B cell (primary cell): Measurements from ENCODE around the gene DPYD. TPM values are rescaled to one million over a fixed set of nuclear protein-coding genes. Genes with fewer than 3 reads are reported as not detected.

Experiments
- ATAC-seq: fragments of 200-7000 bp; cut with Tn5 transposase; one replicate; pipeline ENCODE4 v1.10.0; 2021; ENCODE audit warnings: low read depth, mild to moderate bottlenecking, moderate number of reproducible peaks, moderate library complexity
- CTCF ChIA-PET: fragments of 350-600 bp; sonication (Branson Sonifier 250); formaldehyde crosslinking; loops from one replicate; lab custom pipeline; 2021; ENCODE audit warnings: antibody characterized with exemption, inconsistent platforms; lab: Charles Lee
- POLR2A ChIA-PET: fragments of 350-600 bp; sonication (Branson Sonifier 250); formaldehyde crosslinking; loops from one replicate; lab custom pipeline; 2021; ENCODE audit warnings: antibody characterized with exemption; lab: Charles Lee
- DNase-seq: peaks from one replicate; pipeline ENCODE4 v3.0.0; 2013
- H2AFZ ChIP-seq: 2 replicates; pipeline ENCODE4 v1.6.1; 2012; ENCODE audit warnings: mild to moderate bottlenecking, low read depth, low read length; ENCODE audit not compliant: insufficient read depth, poor library complexity, severe bottlenecking
- H3K27ac ChIP-seq, 2 donors: 1 replicate in 1 of 2; 2 replicates in 1 of 2; pipeline ENCODE4 v1.5.1; 2012 to 2013; ENCODE audit warnings: low read length in 2 of 2, mild to moderate bottlenecking in 2 of 2, moderate library complexity in 1 of 2
- H3K27me3 ChIP-seq, 4 experiments: fragments of 200-600 bp in 1 of 4; sonication (generic) in 1 of 4; replicated peaks in 1 of 4; 1 replicate in 2 of 4; 2 replicates in 2 of 4; pipeline versions ENCODE4 v1.6.1 to v1.7.0; 2013 to 2016; ENCODE audit warnings: low read length in 3 of 4, mild to moderate bottlenecking in 2 of 4, mixed read lengths in 1 of 4, moderate library complexity in 1 of 4; ENCODE audit not compliant: insufficient read depth in 4 of 4, control insufficient read depth in 3 of 4; ENCODE audit errors: control extremely low read depth in 1 of 4
- H3K36me3 ChIP-seq, 2 experiments: replicated peaks in 1 of 2; 1 replicate in 1 of 2; 2 replicates in 1 of 2; pipeline versions ENCODE4 v1.6.1 to v1.7.1; 2013; ENCODE audit warnings: low read length in 1 of 2; ENCODE audit not compliant: insufficient read depth in 2 of 2, control insufficient read depth in 1 of 2; ENCODE audit errors: control extremely low read depth in 1 of 2, extremely low read depth in 1 of 2
- H3K4me1 ChIP-seq, 2 donors: fragments of 200-600 bp in 1 of 2; sonication (generic) in 1 of 2; 1 replicate in 1 of 2; 2 replicates in 1 of 2; pipeline versions ENCODE4 v1.5.1 to v1.6.1; 2013 to 2017; ENCODE audit warnings: low read length in 2 of 2; ENCODE audit not compliant: control insufficient read depth in 2 of 2, insufficient read depth in 2 of 2
- H3K4me2 ChIP-seq: replicated peaks from 2 replicates; pipeline ENCODE3; 2012; ENCODE audit warnings: mild to moderate bottlenecking, low read depth, low read length; ENCODE audit not compliant: poor library complexity, severe bottlenecking
- H3K4me3 ChIP-seq, 5 experiments: fragments of 200-600 bp in 1 of 5; sonication (generic) in 1 of 5; 1 replicate in 3 of 5; 2 replicates in 2 of 5; pipeline versions ENCODE4 v1.5.1 to v1.7.0; 2011 to 2016; ENCODE audit warnings: low read length in 4 of 5, mild to moderate bottlenecking in 4 of 5, low read depth in 2 of 5, control low read depth in 1 of 5, moderate library complexity in 1 of 5; ENCODE audit not compliant: insufficient read depth in 1 of 5; ENCODE audit errors: control extremely low read depth in 1 of 5, extremely low read depth in 1 of 5
- H3K79me2 ChIP-seq: fragments of 200-600 bp; sonication (generic); one replicate; pipeline ENCODE4 v1.6.0; 2016; ENCODE audit warnings: low read length; ENCODE audit not compliant: control insufficient read depth, insufficient read depth
- H3K9ac ChIP-seq: fragments of 200-600 bp; sonication (generic); 2 replicates; pipeline ENCODE4 v1.6.1; 2017; ENCODE audit warnings: mild to moderate bottlenecking, low read length, moderate library complexity
- H3K9me3 ChIP-seq, 3 donors: one replicate each; pipeline versions ENCODE4 v1.6.1 to v1.7.1; 2013; ENCODE audit warnings: low read length in 2 of 3; ENCODE audit not compliant: control insufficient read depth in 2 of 3, insufficient read depth in 1 of 3; ENCODE audit errors: control extremely low read depth in 1 of 3
- H4K20me1 ChIP-seq: 2 replicates; pipeline ENCODE4 v1.6.0; 2012; ENCODE audit warnings: mild to moderate bottlenecking, low read length; ENCODE audit not compliant: insufficient read depth, control insufficient read depth, poor library complexity, severe bottlenecking
- H3K27ac Mint-ChIP-seq: one replicate; pipeline ENCODE4 v1.8.0; 2021; ENCODE audit warnings: mixed read lengths
- H3K27me3 Mint-ChIP-seq: one replicate; pipeline ENCODE4 v1.8.0; 2021; ENCODE audit warnings: mixed read lengths
- H3K4me1 Mint-ChIP-seq: one replicate; pipeline ENCODE4 v1.8.0; 2021; ENCODE audit warnings: mixed read lengths
- H3K4me3 Mint-ChIP-seq: one replicate; pipeline ENCODE4 v1.8.0; 2021; ENCODE audit warnings: mixed read lengths
- H3K9me3 Mint-ChIP-seq: one replicate; pipeline ENCODE4 v1.8.0; 2022; ENCODE audit warnings: mixed read lengths; ENCODE audit not compliant: insufficient read depth
- EZH2 ChIP-seq: IDR thresholded peaks from 2 replicates; pipeline ENCODE4 v1.6.1; 2012; ENCODE audit warnings: borderline replicate concordance, low read depth, mild to moderate bottlenecking, moderate library complexity, low read length; ENCODE audit not compliant: insufficient read depth, poor library complexity, severe bottlenecking
- WGBS: methylation state at CpG from one replicate; pipeline ENCODE4 v1.1.5; 2013; ENCODE audit warnings: missing lambda C conversion rate; ENCODE audit not compliant: insufficient coverage; 5-methylcytosine and 5-hydroxymethylcytosine counted together
- intact Hi-C: fragments of 100-400 bp; cut with micrococcal nuclease; formaldehyde crosslinking; loops from one replicate; pipeline ENCODE4 v1.10.0; 2022
- polyA plus RNA-seq: library from polyadenylated mRNA; depleted of rRNA; stranded (reverse); fragments of >200 nt; gene quantifications from 2 replicates; pipeline ENCODE4 v1.2.3, GENCODE V29; 2012
- total RNA-seq, 2 donors: library from RNA; stranded (reverse); fragments of 120-200 nt in 1 of 2; gene quantifications; 1 replicate in 1 of 2; 2 replicates in 1 of 2; pipeline versions ENCODE4 v1.2.3 to v1.2.4, GENCODE V29; 2013 to 2022
- TF ChIP-seq, protein P1 (sequence below): fragments of 200-600 bp; IDR thresholded peaks from one replicate; pipeline ENCODE4 v1.8.0; 2022; ENCODE audit warnings: antibody characterized with exemption, mild to moderate bottlenecking

DPYD gene
- total and polyA plus RNA-seq, 2 donors (not counting 1 experiment from before 2014, with no cell fraction given): 4.2 to 19.0 TPM

GRCh38 chr1:97649591-97649990 lies 271.2 kb downstream of the DPYD start:
- Mint-ChIP-seq H3K27ac (no peak overlapping the region), H3K4me1 (no peaks in the 10 kb centered on the region), H3K27me3 (no peaks in the 10 kb centered on the region), H3K4me3 (no peak overlapping the region), H3K9me3 (no peaks in the 10 kb centered on the region)
- Histone ChIP-seq H4K20me1 (no peaks in the 10 kb centered on the region), H3K27me3 (no peaks in the 10 kb centered on the region), H2AFZ (no peak overlapping the region), H3K9me3 (peaks cover under 1 to 8% (median 2%) of the 10 kb centered on the region in 3 donors), H3K79me2 (no peaks in the 10 kb centered on the region), H3K4me2 (no peak overlapping the region), H3K4me1 (no peaks in the 10 kb centered on the region), H3K4me3 (no peak overlapping the region), H3K9ac (no peak overlapping the region), H3K36me3 (no peaks in the 10 kb centered on the region), H3K27ac (no peak overlapping the region)
- DNase-seq: no peak
- ATAC-seq: no peak
- 100% methylated on average over 2 of the region's 4 CpGs for WGBS
- CTCF ChIA-PET: no interaction called here
- POLR2A ChIA-PET: no interaction called here
- intact Hi-C loops: no loop called here
- no peak for TF ChIP-seq EZH2
- TF ChIP-seq, protein P1, sequence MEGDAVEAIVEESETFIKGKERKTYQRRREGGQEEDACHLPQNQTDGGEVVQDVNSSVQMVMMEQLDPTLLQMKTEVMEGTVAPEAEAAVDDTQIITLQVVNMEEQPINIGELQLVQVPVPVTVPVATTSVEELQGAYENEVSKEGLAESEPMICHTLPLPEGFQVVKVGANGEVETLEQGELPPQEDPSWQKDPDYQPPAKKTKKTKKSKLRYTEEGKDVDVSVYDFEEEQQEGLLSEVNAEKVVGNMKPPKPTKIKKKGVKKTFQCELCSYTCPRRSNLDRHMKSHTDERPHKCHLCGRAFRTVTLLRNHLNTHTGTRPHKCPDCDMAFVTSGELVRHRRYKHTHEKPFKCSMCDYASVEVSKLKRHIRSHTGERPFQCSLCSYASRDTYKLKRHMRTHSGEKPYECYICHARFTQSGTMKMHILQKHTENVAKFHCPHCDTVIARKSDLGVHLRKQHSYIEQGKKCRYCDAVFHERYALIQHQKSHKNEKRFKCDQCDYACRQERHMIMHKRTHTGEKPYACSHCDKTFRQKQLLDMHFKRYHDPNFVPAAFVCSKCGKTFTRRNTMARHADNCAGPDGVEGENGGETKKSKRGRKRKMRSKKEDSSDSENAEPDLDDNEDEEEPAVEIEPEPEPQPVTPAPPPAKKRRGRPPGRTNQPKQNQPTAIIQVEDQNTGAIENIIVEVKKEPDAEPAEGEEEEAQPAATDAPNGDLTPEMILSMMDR: no peak

DNA sequence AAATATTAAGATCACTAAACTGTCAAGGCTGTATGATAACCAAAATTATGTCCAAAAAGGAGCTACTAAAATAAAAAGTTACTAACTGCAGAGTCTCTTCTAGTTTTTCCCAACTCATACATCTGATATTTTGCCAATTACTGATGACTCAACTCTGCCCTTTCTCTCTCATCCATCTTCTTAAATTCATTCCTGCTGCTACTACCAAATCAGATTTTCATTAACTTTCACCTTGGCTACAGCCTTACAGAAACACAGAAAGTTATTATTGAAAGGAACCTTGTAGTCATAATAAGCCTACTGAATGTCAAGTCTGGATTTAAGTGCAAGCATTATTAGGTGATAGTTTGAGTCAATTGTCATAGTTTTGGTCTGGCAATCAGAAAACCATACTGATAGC lies 273.1 kb downstream of the DPYD start:
- CTCF ChIA-PET: no interaction called here

More for the DNA sequence above, 273.1 kb downstream of the DPYD start:
- Mint-ChIP-seq H3K4me1 (no peaks in the 10 kb centered on the region), H3K27ac (no peak overlapping the region), H3K4me3 (no peak overlapping the region), H3K9me3 (no peaks in the 10 kb centered on the region), H3K27me3 (no peaks in the 10 kb centered on the region)
- Histone ChIP-seq H3K79me2 (no peaks in the 10 kb centered on the region), H3K4me3 (no peak overlapping the region), H3K4me2 (no peak overlapping the region), H3K4me1 (no peaks in the 10 kb centered on the region), H4K20me1 (no peaks in the 10 kb centered on the region), H2AFZ (no peak overlapping the region), H3K27me3 (no peaks in the 10 kb centered on the region), H3K36me3 (no peaks in the 10 kb centered on the region), H3K27ac (no peak overlapping the region), H3K9ac (no peak overlapping the region), H3K9me3 (peaks cover 2 to 8% (median 4%) of the 10 kb centered on the region in 3 donors)
- DNase-seq: no peak
- POLR2A ChIA-PET: no interaction called here
- intact Hi-C loops: no loop called here
- ATAC-seq: no peak
- TF ChIP-seq EZH2: no peak
